ENCODE data around the gene CLDN11.

CLDN11 gene

GRCh38 chr3:170470063-170471016, 51.7 kb downstream of the CLDN11 start:
- peak; percentile 49 for DNase-seq (ENCODE audit: low spot score)

- DNase-seq (ENCODE audit: low spot score): no peak
Measured at GRCh38 chr3:170471149-170471548, 52.5 kb downstream of the CLDN11 start.

- no peak for DNase-seq (ENCODE audit: low spot score)
Measured at GRCh38 chr3:170473358-170473757, 54.7 kb downstream of the CLDN11 start.

- DNase-seq (ENCODE audit: low spot score): no peak
Measured at GRCh38 chr3:170475092-170475685, 56.5 kb downstream of the CLDN11 start.

DNA sequence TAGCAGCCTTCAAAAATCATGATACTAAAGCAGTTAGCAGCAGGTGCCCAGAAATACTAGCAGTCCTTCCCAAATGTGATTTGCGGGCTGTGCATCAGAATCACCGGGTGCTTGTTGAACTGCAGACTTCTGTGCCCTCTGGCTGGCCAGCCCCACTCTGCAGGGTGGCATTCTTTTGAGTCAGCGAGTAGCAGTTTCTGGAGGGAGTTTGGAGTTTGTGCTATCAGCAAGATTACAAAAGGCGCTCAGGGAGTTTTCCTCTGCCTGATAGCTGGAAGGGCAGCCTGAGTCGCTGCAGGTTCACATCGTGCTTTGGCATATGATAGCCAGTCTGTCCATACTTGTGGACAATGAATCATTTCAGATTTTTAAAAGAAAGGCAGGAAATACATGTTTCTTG, 57.6 kb downstream of the CLDN11 start:
- no peak for DNase-seq (ENCODE audit: low spot score)

DNA sequence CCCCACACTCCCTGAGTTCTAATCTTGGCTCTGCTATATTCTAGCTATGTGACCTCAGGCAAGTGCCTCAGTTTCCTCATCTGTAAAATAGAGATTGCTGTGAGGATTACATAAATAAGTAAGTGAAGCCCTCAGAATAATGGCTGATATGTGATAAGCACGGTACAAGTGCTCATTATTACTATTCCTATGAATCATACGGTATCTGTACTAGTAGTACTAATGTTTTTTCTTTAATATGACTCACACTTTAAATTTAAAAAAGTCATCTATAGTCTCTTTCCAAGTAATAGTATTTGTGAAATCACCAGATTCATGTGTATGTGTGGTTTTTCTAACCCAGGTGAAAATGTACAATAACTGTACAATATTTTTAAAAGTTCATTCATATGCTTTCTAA, 58.7 kb downstream of the CLDN11 start:
- DNase-seq (ENCODE audit: low spot score): no peak

DNA sequence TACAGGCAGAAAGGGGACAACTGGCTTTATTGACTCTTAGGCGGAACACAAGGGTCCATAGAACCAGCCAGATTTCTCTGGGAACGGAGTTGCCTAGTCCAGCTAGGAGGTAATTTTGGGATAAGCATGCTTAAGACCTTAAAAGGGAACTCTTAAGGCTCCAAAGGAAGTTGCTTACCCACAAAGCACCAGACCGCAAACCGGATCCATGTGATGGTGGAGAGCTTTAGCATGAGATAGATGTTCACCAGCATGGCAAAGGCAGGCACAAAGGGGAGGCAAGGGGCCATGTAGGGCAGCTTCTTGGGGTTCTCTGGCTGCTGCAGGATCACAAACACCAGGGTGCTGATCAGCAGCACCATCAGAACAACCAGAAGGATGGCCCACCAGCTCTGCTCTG, 61.4 kb downstream of the CLDN11 start:
- DNase-seq (ENCODE audit: low spot score): no peak

GRCh38 chr3:170482199-170482598, 63.5 kb downstream of the CLDN11 start:
- no peak for DNase-seq (ENCODE audit: low spot score)

DNA sequence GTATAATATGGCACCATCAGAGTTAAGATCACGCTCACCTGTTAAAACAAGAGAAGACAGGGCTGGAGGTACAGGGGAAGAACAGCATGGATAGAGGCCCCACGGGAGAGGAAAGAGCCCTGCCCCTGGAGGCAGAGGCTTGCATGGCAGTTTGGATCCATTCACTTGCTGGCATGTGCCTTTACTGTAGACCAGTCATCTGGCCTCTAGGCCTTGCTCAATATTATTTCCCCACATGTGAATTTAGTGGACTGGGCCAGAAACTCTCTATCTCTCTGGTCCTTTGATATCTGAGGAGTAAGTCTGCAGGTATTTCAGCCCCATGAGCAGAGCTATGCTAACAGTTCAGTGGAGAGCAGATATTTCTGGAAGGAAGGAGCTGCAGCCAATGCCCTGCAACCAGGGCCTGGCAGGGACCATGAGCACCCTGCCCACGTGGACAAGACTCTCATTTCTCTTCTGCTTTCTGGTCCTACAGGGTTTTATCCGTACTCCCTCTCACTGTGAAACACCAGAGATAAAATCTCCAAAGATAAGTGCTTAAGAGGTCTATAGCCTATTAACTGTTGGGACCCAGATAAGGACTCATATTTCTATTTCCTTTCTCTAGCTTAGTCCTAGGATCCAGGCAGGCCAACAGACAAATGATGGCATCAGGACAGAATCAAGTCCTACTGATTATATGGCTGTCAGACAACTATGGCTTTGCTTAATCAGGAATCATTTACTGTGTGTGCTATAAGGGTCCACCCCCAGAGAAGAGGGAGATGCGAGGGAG, 65.0 kb downstream of the CLDN11 start:
- DNase-seq (ENCODE audit: low spot score): peak; percentile 24

All from GM03348 (cell line).